Myocyte (in vitro differentiated cells): Measurements from ENCODE around the gene PLA2G2C. TPM values are rescaled to one million over a fixed set of nuclear protein-coding genes. Genes with fewer than 3 reads are reported as not detected.

Experiments
- total RNA-seq: library from RNA; depleted of rRNA; stranded (reverse); fragments of >200 nt; gene quantifications from 2 replicates; pipeline ENCODE4 v1.2.3, GENCODE V29; 2014

Gene PLA2G2C
- total RNA-seq, 1 donor from 2014 or later, result not detected

Other genes with a start within 250 kb of the PLA2G2C start
- gene PLA2G2A, start 206.9 kb downstream of the PLA2G2C start, total RNA-seq, result not detected in 2 replicates
- gene PLA2G5, start 116.3 kb downstream of the PLA2G2C start, total RNA-seq, result not detected in 2 replicates
- gene PLA2G2D, start 67.0 kb downstream of the PLA2G2C start, total RNA-seq, result not detected in 2 replicates
- not detected in 2 replicates for gene PLA2G2F, start 47.2 kb downstream of the PLA2G2C start, total RNA-seq
- gene UBXN10, start 422 bp downstream of the PLA2G2C start, total RNA-seq, result 0.03 TPM in 1 of 2 replicates, not detected in the other
- not detected in 2 replicates for gene VWA5B1, start 104.4 kb upstream of the PLA2G2C start, total RNA-seq